Hematopoietic multipotent progenitor cell treated with erythropoietin and hydrocortisone succinate and interleukin-3 and kit ligand, for 17 days (in vitro differentiated cells): ENCODE results near the gene METTL27.
"Not testable (repeated sequence)": the region's sequence is repeated elsewhere in the genome, so short reads cannot be mapped to it uniquely, and the experiment has no call there.

ENCODE experiments used
- DNase-seq: peaks from one replicate; pipeline ENCODE4 v3.0.0-alpha.2; 2015; ENCODE audit warnings: low spot score

Gene METTL27

DNA sequence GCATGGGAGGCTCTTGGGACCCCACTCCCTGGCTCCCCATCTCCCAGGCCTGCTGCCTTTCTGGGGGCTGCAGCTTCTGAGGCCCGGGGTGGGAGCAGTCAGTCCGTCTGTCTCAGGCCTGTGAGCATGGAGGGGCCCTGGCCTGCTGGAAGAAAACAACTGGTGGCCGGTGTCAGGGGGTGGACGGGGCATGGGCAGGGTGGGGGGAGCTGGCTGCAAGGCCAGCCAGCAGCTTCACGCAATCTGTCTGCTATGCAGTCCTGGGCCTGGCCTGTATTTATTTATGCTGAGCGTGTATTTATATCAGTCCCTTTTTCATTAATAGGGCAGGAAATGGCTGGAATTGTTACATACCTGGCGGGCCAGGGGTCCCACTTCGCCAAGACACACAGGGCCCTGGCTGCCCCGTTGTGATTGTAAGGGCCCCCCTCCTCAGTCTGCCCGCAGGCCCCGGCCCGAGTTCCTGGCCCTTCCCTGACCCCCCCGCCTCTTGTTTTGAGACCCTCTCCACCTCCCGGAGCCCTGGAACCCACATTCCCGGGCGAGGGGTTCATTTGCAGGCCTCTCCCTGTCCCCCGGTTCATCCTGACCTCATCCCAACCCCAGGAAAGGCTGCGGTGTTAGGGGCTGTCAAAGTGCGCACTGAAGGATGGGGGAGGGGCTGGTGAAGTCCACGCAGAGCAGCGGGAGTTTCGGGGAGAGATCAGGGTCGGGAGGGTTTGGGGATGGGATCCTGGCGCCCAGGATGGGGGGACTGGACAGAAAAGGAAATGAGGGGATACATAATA lies 26.9 kb upstream of the METTL27 start:
- DNase-seq, result no peak

GRCh38 chr7:73866446-73866767 lies 24.1 kb upstream of the METTL27 start:
- DNase-seq, result no peak

DNA sequence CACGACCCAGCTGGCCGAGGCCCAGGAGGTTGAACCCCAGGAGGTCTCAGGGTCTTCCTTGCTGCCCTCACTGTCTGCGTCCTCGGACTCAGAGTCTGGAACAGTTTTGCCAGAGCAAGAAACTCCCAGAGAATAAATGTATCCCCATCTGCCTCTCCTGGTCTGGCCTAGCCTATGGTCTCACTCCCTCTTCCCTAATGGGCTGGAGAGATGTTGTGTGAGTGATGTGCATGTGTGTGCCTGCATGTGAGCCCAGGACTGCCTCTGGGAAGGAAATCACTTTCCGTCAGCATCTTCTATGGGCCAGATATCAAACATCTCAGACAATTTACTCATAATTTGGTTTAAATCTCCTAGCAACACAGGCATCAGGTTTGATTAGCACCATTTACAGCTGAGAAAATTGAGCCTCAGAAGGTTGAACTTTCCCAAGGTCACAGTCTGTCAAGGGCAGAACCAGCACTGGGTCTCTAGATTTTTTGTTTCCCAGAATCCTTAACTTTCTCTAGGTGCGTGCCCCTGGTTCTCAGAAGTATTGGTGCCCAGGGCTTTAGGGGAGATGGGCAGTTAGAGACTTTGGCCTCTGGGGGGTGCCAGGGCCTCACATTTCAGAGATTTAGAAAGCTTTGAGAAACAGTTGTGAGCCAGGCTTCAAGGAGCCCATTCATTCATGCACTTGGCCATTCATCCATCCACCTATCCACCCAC lies 23.6 kb upstream of the METTL27 start:
- DNase-seq, result peak; percentile 74

- no peak for DNase-seq
These were observed 22.8 kb upstream of the METTL27 start for GRCh38 chr7:73864981-73865711.

GRCh38 chr7:73861305-73861704 lies 19.0 kb upstream of the METTL27 start:
- no peak for DNase-seq

GRCh38 chr7:73860859-73861258 lies 18.5 kb upstream of the METTL27 start, which contains the start of gene TMEM270:
TMEM270 (plus strand) TSS chr7:73861159; CDS start chr7:73861195, 36 bp downstream.
- no peak for DNase-seq

- DNase-seq, result no peak
These were observed 16.5 kb upstream of the METTL27 start for GRCh38 chr7:73858807-73859206.

- DNase-seq, result no peak
These were observed 14.6 kb upstream of the METTL27 start for GRCh38 chr7:73856941-73857340.

GRCh38 chr7:73852500-73852899 lies 10.2 kb upstream of the METTL27 start:
- no peak for DNase-seq

DNA sequence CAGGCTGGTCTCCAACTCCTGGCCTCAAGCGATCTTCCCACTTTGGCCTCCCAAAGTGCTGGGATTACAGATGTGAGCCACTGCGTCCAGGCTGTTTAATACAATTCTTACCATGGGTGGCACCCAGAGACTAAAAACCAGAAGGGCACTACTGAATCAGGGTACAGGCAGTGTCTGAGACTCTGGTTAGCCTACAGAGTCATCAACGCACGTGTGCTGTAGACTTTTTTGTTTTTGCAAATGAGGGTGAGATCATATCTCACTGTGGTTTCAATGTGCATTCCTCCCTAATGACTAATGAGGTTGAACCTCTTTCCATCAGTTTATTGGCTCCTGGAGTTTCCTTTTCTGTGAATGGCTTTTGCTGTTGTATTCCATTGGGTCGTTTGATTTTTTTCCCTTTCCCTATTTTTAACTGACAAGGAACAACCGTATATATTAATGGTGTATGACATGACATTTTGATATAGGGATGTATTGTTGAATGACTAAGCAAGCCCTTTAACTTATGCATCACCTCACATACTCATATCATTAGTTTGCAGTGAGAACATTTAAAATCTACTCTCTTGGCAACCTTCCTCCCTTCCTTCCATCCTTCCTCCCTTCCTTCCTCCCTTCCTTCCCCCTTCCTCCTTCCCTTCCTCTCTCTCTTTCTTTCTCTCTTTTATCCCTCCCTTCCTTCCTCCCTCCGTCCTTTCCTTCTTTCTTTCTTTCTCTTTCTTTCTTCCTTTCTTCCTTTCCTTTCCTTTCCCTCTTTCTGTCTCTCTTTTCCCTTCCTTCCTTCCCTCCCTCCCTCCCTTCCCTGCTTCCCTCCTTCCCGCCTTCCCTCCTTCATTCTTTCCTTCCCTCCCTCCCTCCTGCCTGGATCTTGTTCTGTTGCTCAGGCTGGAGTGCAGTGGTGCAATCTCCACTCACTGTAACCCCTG lies 9.4 kb upstream of the METTL27 start:
- DNase-seq, result peak; percentile 72

GRCh38 chr7:73850781-73851207 lies 8.5 kb upstream of the METTL27 start:
- peak; percentile 79 for DNase-seq

GRCh38 chr7:73847941-73848723 lies 5.8 kb upstream of the METTL27 start:
- DNase-seq, result no peak

DNA sequence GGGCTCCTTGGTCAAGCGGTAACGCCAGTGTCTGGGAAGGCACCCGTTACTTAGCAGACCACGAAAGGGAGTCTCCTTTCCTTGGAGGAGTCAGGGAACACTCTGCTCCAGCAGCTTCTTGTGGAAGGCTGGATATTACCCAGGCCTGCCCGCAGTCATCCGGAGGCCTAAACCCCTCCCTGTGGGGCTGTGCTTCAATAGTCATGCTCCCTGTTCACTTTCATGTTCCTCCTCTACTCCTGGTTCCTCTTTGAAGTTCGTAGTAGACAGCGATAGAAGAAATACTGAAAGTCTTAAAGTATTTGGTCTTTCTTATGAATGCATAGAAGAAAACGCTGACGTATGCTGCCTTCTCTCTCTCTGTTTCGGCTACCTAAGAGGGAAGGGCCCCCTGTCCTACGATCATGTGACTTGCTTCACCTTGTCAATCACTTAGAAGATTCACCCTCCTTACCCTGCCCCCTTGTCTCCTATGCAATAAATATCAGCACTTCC lies 3.4 kb upstream of the METTL27 start:
- DNase-seq, result not testable (repeated sequence)

- DNase-seq, result no peak
These were observed 2.6 kb upstream of the METTL27 start for GRCh38 chr7:73844848-73845460.

- no peak for DNase-seq
These were observed 1.8 kb upstream of the METTL27 start for GRCh38 chr7:73844131-73844547.

GRCh38 chr7:73841689-73842066 lies 638 bp downstream of the METTL27 start:
- DNase-seq, result no peak

DNA sequence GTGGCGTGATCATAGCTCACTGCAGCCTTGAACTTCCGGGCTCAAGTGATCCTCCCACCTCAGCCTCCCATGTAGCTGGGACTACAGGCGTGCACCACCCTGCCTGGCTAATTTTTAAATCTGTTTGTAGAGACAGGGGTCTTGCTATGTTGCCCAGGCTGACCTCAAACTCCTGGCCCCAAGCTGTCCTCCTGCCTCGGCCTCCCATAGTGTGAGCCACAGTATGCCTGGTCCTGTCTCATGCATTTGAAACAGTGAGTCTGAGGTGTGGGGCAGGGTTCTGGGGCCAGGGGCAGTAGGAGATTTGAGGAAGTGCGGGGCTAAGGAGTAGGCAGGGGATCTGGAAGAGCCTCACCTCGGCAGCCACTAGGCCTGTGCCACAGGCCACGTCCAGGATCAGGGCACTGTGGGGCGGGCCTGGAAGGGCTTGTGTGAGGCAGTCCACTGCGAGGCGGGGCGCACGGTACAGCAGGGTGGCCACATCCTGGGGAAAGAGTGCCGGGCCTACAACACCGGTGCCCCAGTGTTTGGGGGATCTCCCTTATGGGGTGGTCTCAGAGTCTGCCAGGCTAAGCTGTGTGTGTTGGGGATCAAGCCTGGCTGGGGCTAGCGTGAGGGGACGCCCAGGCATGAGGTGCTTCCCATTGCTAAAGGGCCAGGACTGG lies 1.5 kb downstream of the METTL27 start:
- no peak for DNase-seq

DNA sequence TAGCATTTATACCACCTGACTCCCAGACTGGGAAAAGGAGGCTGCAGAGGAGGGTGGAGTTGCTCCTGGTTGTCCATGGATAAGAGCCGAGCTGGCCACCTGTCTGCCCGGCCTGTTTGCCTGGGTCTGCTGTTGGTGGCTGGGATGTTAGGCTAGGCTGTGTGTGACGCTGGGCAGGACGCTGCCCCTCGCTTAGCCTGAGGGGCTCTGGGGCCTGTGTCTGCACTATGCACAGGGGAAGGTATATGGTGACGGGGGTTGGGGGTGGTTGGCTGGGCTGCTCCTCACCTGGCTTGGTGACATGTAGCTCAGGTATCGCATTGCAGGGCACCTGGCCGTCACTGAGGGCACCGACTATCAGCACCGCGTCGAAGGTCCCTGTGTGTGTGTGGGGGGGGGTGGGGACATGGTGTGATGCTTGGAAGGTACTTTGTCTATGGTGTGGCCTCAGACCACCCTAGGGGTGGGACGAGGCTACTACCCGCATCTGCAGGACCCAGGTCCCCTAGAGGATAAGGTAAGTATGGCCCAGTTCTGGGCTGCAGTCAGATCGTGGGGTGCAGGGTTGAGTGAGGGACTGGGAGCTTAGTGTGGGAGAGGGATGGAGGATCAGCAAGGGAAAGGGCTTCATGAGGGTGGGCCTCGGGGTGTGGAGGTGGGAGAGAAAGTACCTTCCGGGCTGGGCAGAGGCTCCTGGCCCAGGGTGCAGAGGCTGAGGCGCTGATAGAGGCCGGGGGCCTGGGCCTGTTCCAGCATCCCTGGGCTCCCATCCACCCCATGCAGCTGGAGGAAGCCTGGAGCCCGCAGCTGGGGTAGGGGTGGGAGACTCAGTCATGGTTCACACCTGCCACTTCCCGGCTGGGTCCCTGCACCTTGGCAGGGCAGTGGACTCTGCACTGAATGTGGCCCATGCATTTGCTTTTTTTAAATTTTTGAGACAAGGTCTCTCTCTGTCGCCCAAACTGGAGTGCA lies 2.3 kb downstream of the METTL27 start:
- DNase-seq, result no peak

GRCh38 chr7:73839290-73839689 lies 3.0 kb downstream of the METTL27 start:
- DNase-seq, result no peak
